ENCODE results near the gene TP73. TPM values are rescaled to one million over a fixed set of nuclear protein-coding genes. Genes with fewer than 3 reads are reported as not detected.

Gene TP73
- total RNA-seq, 1 experiment from 2014 or later: 11.9 TPM

- ChIA-PET CTCF (no interaction called here), POLR2A (no interaction called here)
- no TSS peak for BruUV-seq (replicated peaks)
- H3K4me1 Mint-ChIP-seq (ENCODE audit: low read depth, unreplicated experiment): peaks cover 4% of the 10 kb centered on the region
- no peaks in the 10 kb centered on the region for H3K36me3 Mint-ChIP-seq (ENCODE audit: insufficient read depth, unreplicated experiment)
- TF ChIP-seq, protein P1, sequence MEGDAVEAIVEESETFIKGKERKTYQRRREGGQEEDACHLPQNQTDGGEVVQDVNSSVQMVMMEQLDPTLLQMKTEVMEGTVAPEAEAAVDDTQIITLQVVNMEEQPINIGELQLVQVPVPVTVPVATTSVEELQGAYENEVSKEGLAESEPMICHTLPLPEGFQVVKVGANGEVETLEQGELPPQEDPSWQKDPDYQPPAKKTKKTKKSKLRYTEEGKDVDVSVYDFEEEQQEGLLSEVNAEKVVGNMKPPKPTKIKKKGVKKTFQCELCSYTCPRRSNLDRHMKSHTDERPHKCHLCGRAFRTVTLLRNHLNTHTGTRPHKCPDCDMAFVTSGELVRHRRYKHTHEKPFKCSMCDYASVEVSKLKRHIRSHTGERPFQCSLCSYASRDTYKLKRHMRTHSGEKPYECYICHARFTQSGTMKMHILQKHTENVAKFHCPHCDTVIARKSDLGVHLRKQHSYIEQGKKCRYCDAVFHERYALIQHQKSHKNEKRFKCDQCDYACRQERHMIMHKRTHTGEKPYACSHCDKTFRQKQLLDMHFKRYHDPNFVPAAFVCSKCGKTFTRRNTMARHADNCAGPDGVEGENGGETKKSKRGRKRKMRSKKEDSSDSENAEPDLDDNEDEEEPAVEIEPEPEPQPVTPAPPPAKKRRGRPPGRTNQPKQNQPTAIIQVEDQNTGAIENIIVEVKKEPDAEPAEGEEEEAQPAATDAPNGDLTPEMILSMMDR (IDR thresholded peaks at IDR 0.05; ENCODE audit: insufficient read depth in 1 of 2, low read depth in 1 of 2, low read length in 1 of 2, severe bottlenecking in 1 of 2, unreplicated experiment in 1 of 2): no peak
- H3K9me3 Mint-ChIP-seq (ENCODE audit: unreplicated experiment): no peaks in the 10 kb centered on the region
- no peak for DNase-seq
- H3K4me1 ChIP-seq: no peaks in the 10 kb centered on the region
- no peaks in the 10 kb centered on the region for H3K27me3 Mint-ChIP-seq (ENCODE audit: insufficient read depth, unreplicated experiment)
- no peaks in the 10 kb centered on the region for H3K9me3 ChIP-seq
- intact Hi-C loops (cut with micrococcal nuclease; ENCODE audit: unreplicated experiment): no loop called here
- H3K27me3 ChIP-seq (replicated peaks; ENCODE audit: control insufficient read depth, insufficient read depth, low read length): no peaks in the 10 kb centered on the region
- H3K4me3 Mint-ChIP-seq (ENCODE audit: unreplicated experiment): no peak overlapping the region
- H3K27ac Mint-ChIP-seq (ENCODE audit: unreplicated experiment): no peak overlapping the region
- H3K4me3 ChIP-seq (ENCODE audit: low read depth, low read length): no peak overlapping the region
- H3K36me3 ChIP-seq (ENCODE audit: control insufficient read depth, insufficient read depth, low read length): no peaks in the 10 kb centered on the region
Measured at GRCh38 chr1:3679799-3680453, 27.6 kb downstream of the TP73 start.

DNA sequence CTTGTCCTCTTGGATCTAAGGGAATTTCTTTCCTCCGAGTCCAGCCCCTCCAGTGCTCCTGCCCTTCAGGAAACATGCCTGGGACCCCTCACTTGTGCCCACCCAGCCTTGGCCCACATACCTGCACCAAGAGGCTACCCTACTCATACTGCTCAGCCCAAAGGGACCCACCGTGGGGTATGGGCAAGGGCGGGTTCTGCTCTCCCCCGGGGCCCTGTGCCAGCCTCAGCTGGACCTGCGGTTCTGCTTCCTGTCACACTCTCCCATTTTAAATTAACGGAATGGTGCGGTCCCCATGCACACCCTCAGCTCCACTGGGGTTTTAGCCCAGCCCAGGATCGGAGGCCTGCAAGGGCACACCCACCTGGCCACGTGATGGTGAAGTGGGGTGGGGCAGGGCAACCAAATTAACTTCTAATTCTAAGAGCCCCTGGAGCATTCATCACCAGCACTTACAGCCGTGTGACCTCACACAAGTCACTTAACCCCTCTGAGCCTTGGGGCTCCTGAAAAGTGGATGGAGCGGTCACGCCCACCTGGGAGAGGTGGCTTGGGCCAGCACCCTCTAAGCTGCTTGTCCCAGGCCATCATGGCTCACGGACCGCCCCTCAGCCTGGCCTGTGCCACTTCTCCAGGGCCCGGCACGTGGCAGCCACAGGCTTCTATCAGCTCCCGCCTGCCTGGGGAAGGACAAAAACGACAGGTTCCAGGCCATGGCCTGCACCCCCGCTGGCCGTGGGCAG is 28.3 kb downstream of the TP73 start:
- peaks cover 4% of the 10 kb centered on the region for H3K4me1 Mint-ChIP-seq (ENCODE audit: low read depth, unreplicated experiment)

DNA sequence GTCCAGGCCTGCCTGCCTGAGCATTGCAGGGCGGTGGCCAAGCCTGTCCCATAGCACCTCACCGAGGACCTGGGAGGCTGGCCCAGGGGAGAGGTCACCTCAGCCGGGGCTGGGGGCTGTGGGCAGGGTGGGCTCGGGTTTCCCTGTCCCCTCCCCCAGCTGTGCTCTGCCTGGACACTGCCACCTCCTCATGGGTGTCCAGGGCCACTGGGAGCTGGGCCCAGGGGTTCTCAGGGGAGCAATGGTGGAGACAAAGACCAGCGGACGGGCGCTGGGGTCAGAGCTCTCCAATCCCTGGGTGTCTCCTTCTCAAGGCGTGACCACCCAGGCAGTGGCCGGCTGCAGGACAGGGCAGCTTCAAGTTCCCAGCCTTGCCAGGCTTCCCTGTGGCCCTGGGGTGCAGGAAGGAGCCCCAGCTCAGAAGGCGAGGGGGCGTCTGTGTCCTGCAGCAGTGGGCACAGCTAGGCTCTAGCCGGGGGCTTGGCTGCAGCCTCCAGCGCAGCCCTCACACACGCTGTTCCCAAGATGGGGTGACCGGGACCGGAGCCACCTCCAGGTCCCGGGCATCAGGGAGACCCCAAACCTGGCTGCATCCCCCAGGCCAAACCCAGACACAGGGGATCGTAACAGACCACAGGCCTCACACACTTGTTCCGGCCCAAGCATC is 29.0 kb downstream of the TP73 start:
- intact Hi-C loops (cut with micrococcal nuclease; ENCODE audit: unreplicated experiment): no loop called here
- H3K4me1 ChIP-seq: no peaks in the 10 kb centered on the region
- no peaks in the 10 kb centered on the region for H3K36me3 ChIP-seq (ENCODE audit: control insufficient read depth, insufficient read depth, low read length)
- H3K9me3 ChIP-seq: no peaks in the 10 kb centered on the region
- H3K36me3 Mint-ChIP-seq (ENCODE audit: insufficient read depth, unreplicated experiment): no peaks in the 10 kb centered on the region
- BruUV-seq (replicated peaks): no TSS peak
- no peaks in the 10 kb centered on the region for H3K9me3 Mint-ChIP-seq (ENCODE audit: unreplicated experiment)
- no peak overlapping the region for H3K27ac Mint-ChIP-seq (ENCODE audit: unreplicated experiment)
- DNase-seq: no peak
- no peaks in the 10 kb centered on the region for H3K27me3 Mint-ChIP-seq (ENCODE audit: insufficient read depth, unreplicated experiment)
- TF ChIP-seq, protein P1 (IDR thresholded peaks at IDR 0.05; ENCODE audit: insufficient read depth in 1 of 2, low read depth in 1 of 2, low read length in 1 of 2, severe bottlenecking in 1 of 2, unreplicated experiment in 1 of 2): no peak
- H3K4me3 ChIP-seq (ENCODE audit: low read depth, low read length): no peak overlapping the region
- H3K27me3 ChIP-seq (replicated peaks; ENCODE audit: control insufficient read depth, insufficient read depth, low read length): no peaks in the 10 kb centered on the region
- H3K4me1 Mint-ChIP-seq (ENCODE audit: low read depth, unreplicated experiment): peaks cover 4% of the 10 kb centered on the region
- H3K4me3 Mint-ChIP-seq (ENCODE audit: unreplicated experiment): no peak overlapping the region
- ChIA-PET POLR2A (no interaction called here), CTCF (no interaction called here)

More for the DNA sequence above, 28.3 kb downstream of the TP73 start:
- Histone ChIP-seq H3K4me3 (ENCODE audit: low read depth, low read length) (no peak overlapping the region), H3K36me3 (ENCODE audit: control insufficient read depth, insufficient read depth, low read length) (no peaks in the 10 kb centered on the region), H3K27me3 (replicated peaks; ENCODE audit: control insufficient read depth, insufficient read depth, low read length) (no peaks in the 10 kb centered on the region), H3K9me3 (no peaks in the 10 kb centered on the region), H3K4me1 (no peaks in the 10 kb centered on the region)
- ChIA-PET POLR2A (no interaction called here), CTCF (no interaction called here)
- no peak for DNase-seq
- TF ChIP-seq, protein P1 (IDR thresholded peaks at IDR 0.05; ENCODE audit: insufficient read depth in 1 of 2, low read depth in 1 of 2, low read length in 1 of 2, severe bottlenecking in 1 of 2, unreplicated experiment in 1 of 2): no peak
- intact Hi-C loops (cut with micrococcal nuclease; ENCODE audit: unreplicated experiment): no loop called here
- no peak overlapping the region for H3K27ac Mint-ChIP-seq (ENCODE audit: unreplicated experiment)
- H3K9me3 Mint-ChIP-seq (ENCODE audit: unreplicated experiment): no peaks in the 10 kb centered on the region
- no peak overlapping the region for H3K4me3 Mint-ChIP-seq (ENCODE audit: unreplicated experiment)
- no TSS peak for BruUV-seq (replicated peaks)
- H3K36me3 Mint-ChIP-seq (ENCODE audit: insufficient read depth, unreplicated experiment): no peaks in the 10 kb centered on the region
- H3K27me3 Mint-ChIP-seq (ENCODE audit: insufficient read depth, unreplicated experiment): no peaks in the 10 kb centered on the region
